GM21576 (cell line): ENCODE results near the gene TUBA4B.

Source experiments
- ATAC-seq: cut with Tn5 transposase; IDR thresholded peaks from one replicate; pipeline ENCODE4 v1.9.1; 2021; ENCODE audit warnings: mild to moderate bottlenecking, moderate library complexity; ENCODE audit not compliant: unreplicated experiment

TUBA4B gene

GRCh38 chr2:219252900-219253752 lies at the start of gene TUBA4B:
Gene TUBA4B, plus strand, starts transcription at chr2:219253243. Its CDS starts 165 bp downstream, at chr2:219253408.
- ATAC-seq, result peak; percentile 2

DNA sequence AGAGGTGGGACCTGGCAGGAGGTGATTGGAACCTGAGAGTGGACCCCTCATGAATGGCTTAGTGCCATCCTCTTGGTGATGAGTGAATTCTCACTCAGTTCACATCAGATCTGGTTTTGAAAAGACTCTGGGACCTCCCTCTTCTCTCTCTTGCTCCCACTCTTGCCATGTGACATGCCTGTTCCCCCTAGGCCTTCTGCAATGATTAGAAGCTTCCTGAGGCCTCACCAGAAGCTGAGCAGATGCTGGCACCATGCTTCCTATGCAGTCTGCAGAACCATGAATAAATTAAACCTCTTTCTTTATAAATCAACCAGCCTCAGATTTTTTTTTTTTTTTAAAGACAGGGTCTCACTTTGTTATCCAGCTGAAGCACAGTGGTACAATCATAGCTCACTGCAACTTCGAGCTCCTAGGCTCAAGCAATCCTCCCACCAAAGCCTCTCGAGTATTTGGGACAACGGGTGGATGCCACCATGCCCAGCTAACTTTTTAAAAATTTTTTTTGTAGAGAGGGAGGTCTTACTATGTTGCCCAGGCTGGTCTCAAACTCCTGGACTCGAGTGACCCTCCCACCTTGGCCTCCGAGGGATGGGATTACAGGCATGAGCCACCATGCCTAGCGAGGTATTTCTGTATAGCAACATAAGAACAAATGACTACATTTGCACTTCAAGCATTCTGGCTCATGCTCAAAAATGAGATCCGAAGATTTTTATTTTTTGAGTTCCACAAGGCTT lies 48.4 kb upstream of the TUBA4B start:
- ATAC-seq, result no peak

- ATAC-seq, result no peak
These were observed 47.9 kb upstream of the TUBA4B start for GRCh38 chr2:219205165-219205538.

DNA sequence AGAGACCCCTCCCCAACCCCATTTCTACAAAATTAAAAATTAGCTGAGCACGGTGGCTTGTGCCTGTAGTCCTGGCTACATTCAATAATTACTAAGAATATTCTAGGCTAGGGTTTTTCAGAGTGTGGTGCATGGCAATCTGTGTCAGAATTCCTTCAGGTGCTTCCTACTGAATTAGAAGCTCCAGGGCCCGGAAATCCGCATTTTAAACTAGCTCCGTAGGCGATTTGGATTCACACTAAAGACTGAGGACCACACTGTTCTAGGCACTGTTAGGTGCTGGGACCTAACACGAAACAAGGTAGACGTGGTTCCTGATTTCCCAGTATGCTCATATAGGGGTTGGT lies 47.1 kb upstream of the TUBA4B start:
- ATAC-seq, result no peak

GRCh38 chr2:219206328-219207133 lies 46.5 kb upstream of the TUBA4B start, which contains the start of gene ZFAND2B:
Gene ZFAND2B, plus strand, starts transcription at chr2:219206782. Its CDS starts 206 bp downstream, at chr2:219206988.
- ATAC-seq, result peak; percentile 98

DNA sequence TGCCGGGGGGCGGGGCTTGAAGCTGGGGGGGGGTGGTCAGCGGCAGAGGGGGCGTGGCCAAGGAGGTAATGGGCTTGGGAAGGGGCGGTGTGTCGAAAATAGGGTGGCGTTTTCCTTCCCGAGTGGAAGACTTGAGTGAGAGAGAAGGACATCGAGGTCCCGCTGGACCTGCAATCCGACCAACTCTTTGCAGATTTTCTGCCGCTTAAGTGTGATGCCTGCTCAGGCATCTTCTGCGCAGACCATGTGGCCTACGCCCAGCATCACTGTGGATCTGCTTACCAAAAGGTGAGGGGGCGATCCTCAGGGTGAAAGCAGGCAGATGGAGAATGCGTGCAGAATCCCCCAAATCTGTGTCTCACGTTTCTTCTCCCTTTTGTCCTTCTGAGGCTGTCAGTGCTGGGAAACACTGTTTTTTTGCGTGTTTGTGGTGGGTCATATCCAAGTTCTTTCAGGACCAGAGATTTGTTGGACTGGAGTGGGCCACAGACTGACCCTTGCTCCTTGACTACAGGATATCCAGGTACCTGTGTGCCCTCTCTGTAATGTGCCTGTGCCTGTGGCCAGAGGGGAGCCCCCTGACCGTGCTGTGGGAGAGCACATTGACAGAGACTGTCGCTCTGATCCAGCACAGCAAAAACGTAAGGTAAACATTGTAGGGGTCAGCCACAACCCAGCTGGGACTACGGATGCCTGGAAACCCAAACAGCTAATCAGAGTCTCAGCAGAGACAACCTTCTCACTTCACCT lies 45.7 kb upstream of the TUBA4B start:
- ATAC-seq, result no peak

GRCh38 chr2:219207884-219208740 lies 44.9 kb upstream of the TUBA4B start:
- no peak for ATAC-seq

- no peak for ATAC-seq
These were observed 43.5 kb upstream of the TUBA4B start for GRCh38 chr2:219209236-219210195.

- ATAC-seq, result no peak
These were observed 42.7 kb upstream of the TUBA4B start for GRCh38 chr2:219210196-219210885.

DNA sequence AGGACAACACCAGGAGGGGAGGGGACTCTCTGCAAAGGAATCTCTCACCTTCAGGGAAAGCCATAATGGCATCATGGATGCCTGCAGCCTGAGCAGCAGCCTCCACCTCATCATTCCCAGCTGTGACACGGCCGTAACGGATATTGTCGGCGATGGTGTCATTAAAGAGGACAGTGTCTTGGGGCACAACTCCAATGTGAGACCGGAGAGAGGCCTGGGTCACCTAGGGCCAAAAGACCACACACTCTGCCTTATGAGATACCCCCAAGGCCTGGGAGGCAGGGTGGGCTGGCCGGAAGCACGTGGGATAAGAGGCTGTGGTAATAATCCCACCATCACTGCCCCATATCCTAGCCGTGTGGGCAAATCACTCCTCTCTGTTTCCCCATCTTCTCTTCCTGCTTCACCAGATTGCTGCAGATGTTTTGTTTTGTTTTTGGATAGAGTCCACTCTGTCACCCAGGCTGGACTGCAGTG lies 42.1 kb upstream of the TUBA4B start:
- ATAC-seq, result no peak

DNA sequence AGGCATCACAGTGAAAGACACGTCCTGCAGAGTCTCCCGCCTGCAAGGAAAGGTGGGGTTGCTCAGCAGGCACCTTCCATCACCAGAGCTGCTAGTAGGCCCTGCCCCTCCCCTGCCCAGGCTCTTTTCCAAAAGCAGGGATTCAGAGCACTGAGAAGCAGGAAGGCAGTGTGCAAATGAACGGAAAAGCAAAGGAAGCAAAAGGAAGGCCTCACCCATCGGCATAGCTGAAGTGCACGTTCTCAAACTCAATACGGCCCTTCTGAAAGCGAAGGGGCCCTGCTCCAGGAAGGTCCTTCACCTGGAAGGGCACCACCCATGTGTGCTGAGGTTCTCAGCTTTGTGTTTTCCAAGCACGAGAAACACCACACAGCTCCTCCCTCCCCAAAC lies 40.0 kb upstream of the TUBA4B start:
- no peak for ATAC-seq

DNA sequence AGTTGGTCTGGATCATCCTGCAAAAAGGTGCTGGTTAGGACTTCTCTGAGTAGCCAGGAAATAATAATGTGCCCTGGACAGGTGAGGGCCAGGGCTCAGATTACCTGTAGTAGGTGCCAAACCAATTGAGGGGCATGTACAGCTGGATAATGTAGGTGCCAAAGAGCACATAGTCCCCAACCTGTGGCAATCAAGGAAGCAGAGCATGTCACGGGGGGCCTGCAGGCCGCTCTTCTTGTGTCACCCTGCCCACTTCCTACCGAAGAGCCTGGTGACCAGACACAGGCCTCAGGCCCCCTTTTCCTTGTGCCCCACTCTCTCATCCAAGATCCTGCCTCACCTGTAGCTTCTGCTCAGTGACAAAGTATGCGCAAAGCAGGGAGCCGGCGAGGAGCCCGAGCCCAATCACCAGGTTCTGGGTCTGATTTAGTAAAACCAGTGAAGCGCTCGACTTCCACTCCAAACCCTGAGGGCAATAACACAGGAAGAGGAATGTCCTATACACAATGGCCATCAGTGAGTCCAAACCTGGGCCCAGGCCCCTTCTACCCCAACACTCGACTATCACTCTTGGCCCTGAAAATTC lies 39.5 kb upstream of the TUBA4B start:
- ATAC-seq, result no peak

- no peak for ATAC-seq
These were observed 38.9 kb upstream of the TUBA4B start for GRCh38 chr2:219214141-219214540.

DNA sequence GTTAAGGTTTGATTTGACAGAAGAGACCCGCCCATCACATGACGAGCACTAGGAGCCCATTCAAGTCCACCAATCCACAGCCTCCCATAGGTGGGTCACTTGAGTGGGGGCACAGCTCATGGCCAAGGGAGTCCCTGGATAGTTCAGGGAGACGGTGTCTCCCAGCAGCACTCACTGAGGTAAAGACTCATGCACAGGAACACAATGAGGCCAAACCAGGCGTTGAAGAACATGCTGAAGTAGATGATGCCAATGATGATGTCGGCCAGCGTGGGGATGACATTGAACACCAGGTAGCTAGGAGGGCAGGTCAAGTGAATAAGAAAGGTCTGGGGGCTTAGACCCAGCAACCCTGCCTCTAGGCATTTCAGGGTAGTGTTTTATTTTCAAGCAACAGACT lies 38.3 kb upstream of the TUBA4B start:
- ATAC-seq, result no peak

- no peak for ATAC-seq
These were observed 37.0 kb upstream of the TUBA4B start for GRCh38 chr2:219215871-219216534.

DNA sequence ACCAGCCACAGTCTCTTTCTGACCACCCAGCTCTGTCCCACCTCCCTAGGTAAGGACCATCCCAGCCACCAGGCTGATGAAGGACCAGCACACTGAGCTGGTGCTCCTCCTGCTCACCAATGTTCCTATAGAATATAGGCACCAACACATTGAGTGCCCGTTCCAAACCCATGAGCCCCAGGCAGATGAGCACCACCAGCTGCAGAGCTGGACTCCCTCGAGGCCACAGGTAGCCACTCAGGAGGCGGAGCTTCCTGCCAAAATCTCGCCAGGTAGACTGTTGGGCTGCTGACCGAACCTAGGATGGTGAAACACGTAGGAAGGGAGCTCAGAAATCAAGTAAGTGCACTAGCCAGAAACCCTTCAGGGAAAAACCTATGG lies 36.5 kb upstream of the TUBA4B start:
- no peak for ATAC-seq

- peak; percentile 16 for ATAC-seq
These were observed 34.8 kb upstream of the TUBA4B start for GRCh38 chr2:219218217-219218731.
